Esophagus squamous epithelium (tissue), 5 donors: ENCODE data around the gene RAPH1. TPM values are rescaled to one million over a fixed set of nuclear protein-coding genes. Genes with fewer than 3 reads are reported as not detected.

Source experiments
- DNase-seq: peaks from one replicate; lab custom pipeline; 2025; lab: John Stamatoyannopoulos, UW
- H3K27ac ChIP-seq, 4 donors: fragments of 200-600 bp; sonication (generic); one replicate each; pipeline ENCODE4 v1.5.1; 2016 to 2019; ENCODE audit warnings: mild to moderate bottlenecking in 1 of 4
- H3K27me3 ChIP-seq, 4 donors: fragments of 200-600 bp; sonication (generic); 1 replicate in 3 of 4; 2 replicates in 1 of 4; pipeline versions ENCODE4 v1.5.1 to v1.6.0; 2017 to 2021; ENCODE audit warnings: antibody characterized with exemption in 1 of 4
- H3K36me3 ChIP-seq, 3 donors: fragments of 200-600 bp; sonication (generic); one replicate each; pipeline ENCODE4 v1.5.1; 2016 to 2019
- H3K4me1 ChIP-seq, 3 donors: fragments of 200-600 bp; sonication (generic); one replicate each; pipeline ENCODE4 v1.5.1; 2017 to 2019
- H3K4me3 ChIP-seq, 4 donors: fragments of 200-600 bp; sonication (generic); 1 replicate in 3 of 4; 2 replicates in 1 of 4; pipeline ENCODE4 v1.5.1; 2016 to 2019; ENCODE audit warnings: mild to moderate bottlenecking in 2 of 4, moderate library complexity in 1 of 4
- H3K9me3 ChIP-seq, 3 donors: fragments of 200-600 bp; sonication (generic); one replicate each; pipeline ENCODE4 v1.5.1; 2016 to 2019
- POLR2A ChIP-seq, 4 donors: fragments of 450-650 bp; IDR thresholded peaks; one replicate each; pipeline ENCODE4 v1.6.1; 2017; ENCODE audit warnings: antibody characterized with exemption in 4 of 4, mild to moderate bottlenecking in 4 of 4, moderate library complexity in 3 of 4
- WGBS, 2 donors: methylation state at CpG; one replicate each; pipeline ENCODE4 v1.1.5; 2018; 5-methylcytosine and 5-hydroxymethylcytosine counted together
- intact Hi-C: fragments of 100-400 bp; cut with DNase I; formaldehyde crosslinking; loops from one replicate; pipeline ENCODE4 v1.15.0; 2022
- total RNA-seq, 4 donors: library from RNA; depleted of rRNA; stranded (reverse); fragments of >200 nt; gene quantifications; one replicate each; pipeline ENCODE4 v1.1.0, GENCODE V29; 2016
- TF ChIP-seq, protein P1 (sequence below), 6 experiments: fragments of 450-650 bp in 4 of 6; fragments of 200-600 bp in 2 of 6; sonication (generic) in 2 of 6; IDR thresholded peaks; one replicate each; pipeline ENCODE4 v1.5.1; 2016 to 2019; ENCODE audit warnings: antibody characterized with exemption in 6 of 6, mild to moderate bottlenecking in 4 of 6, moderate library complexity in 4 of 6
- donor health status: DM: yes; HTN: yes; CAD: no.

RAPH1 gene
- total RNA-seq, 4 donors from 2014 or later = 10.6 to 105 (median 26.0) TPM

DNA sequence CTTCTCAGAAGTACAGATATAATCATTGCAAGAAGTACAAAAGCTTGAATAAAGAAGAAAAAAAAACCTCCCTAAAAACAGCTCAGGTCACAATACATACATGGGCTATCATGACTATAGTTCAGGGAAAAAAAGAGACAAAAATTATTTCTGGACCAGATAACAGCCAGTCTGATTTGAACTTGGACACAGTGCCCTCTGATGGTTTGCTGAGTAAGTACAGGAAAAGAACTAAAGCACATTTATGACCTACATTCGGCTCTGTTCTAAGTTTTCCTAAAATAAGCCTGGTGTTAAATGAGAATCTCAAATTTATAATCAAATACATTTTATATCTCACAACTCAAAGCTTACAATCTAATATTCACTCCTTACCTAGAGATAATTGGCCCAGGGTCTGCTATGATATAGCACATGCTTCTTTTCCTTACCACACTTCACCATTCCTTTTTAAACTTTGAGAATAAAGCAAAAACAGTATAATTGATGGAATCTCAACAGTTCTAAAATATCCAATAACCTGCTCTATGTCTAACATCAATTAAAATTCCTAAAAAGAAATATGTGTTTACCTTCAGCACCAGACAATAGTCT lies 81.1 kb downstream of the RAPH1 start:
- no peak overlapping the region for H3K27ac ChIP-seq

DNA sequence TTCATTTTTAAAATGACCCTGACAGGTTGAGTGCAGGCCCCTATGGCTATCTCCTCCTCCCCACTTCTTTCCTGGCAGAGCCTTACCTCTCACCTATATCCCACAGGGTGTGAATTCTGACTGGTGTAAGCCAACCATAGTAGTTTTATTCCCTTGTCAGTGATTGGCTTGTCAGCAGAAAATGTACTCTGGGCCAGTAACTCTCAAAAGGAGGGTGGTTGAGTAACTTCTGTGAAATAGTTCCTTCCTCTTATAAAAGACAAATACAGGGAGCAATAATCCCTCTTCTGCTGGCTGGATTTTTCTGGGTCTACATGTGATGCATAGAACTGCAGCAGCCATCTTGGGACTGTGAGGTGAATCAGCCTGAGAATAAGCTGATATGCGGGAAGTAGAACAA lies 83.4 kb downstream of the RAPH1 start:
- no peaks in the 10 kb centered on the region for H3K9me3 ChIP-seq
- TF ChIP-seq, protein P1, sequence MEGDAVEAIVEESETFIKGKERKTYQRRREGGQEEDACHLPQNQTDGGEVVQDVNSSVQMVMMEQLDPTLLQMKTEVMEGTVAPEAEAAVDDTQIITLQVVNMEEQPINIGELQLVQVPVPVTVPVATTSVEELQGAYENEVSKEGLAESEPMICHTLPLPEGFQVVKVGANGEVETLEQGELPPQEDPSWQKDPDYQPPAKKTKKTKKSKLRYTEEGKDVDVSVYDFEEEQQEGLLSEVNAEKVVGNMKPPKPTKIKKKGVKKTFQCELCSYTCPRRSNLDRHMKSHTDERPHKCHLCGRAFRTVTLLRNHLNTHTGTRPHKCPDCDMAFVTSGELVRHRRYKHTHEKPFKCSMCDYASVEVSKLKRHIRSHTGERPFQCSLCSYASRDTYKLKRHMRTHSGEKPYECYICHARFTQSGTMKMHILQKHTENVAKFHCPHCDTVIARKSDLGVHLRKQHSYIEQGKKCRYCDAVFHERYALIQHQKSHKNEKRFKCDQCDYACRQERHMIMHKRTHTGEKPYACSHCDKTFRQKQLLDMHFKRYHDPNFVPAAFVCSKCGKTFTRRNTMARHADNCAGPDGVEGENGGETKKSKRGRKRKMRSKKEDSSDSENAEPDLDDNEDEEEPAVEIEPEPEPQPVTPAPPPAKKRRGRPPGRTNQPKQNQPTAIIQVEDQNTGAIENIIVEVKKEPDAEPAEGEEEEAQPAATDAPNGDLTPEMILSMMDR (IDR thresholded peaks at IDR 0.05) = no peak
- no peak for TF ChIP-seq POLR2A (IDR thresholded peaks at IDR 0.05)
- H3K27me3 ChIP-seq = no peaks in the 10 kb centered on the region
- no peak overlapping the region for H3K4me3 ChIP-seq
- intact Hi-C loops = no loop called here
- H3K4me1 ChIP-seq = peaks cover 0 to 6% (median 0%) of the 10 kb centered on the region in 3 donors
- 70 to 88% methylated on average over 1 of the region's 1 CpG for WGBS, 2 donors
- no peak for DNase-seq
- H3K36me3 ChIP-seq = peaks cover 0 to 92% (median 7%) of the 10 kb centered on the region in 3 donors
- H3K27ac ChIP-seq = no peak overlapping the region

More for the DNA sequence above, 81.1 kb downstream of the RAPH1 start:
- TF ChIP-seq POLR2A (IDR thresholded peaks at IDR 0.05) = no peak
- TF ChIP-seq, protein P1 (IDR thresholded peaks at IDR 0.05) = peak; percentile 37 to 69 (median 57)
- no peaks in the 10 kb centered on the region for H3K9me3 ChIP-seq
- intact Hi-C loops = no loop called here
- no peaks in the 10 kb centered on the region for H3K27me3 ChIP-seq
- peaks cover 0 to 92% (median 5%) of the 10 kb centered on the region in 3 donors for H3K36me3 ChIP-seq
- H3K4me1 ChIP-seq = peaks cover 0 to 6% (median 0%) of the 10 kb centered on the region in 3 donors
- no peak overlapping the region for H3K4me3 ChIP-seq
- no peak for DNase-seq
- WGBS, 2 donors = 3 to 12% methylated on average over 1 of the region's 1 CpG

DNA sequence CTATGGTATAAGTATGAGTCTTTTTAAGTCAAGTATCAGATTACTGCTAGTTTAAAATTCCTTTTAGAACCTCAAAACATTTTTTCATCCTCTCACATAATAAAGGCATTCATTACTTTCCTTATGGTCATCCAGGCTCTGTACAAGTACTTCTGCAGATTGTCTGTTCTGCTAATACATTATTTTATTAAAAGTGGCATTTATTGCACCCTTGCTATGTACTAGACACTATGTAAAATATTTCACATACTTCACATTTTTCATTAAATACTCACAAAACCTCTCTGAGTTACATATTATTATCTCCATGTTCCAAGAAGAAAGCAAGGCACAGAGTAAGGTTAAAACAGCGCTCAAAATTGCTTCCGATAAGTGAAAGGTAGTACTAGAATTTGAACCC lies 84.1 kb downstream of the RAPH1 start:
- 98 to 100% methylated on average over 2 of the region's 2 CpGs for WGBS, 2 donors
- no peak for DNase-seq

GRCh38 chr2:203450561-203450960 lies 84.5 kb downstream of the RAPH1 start:
- TF ChIP-seq, protein P1 (IDR thresholded peaks at IDR 0.05) = no peak
- no peak for TF ChIP-seq POLR2A (IDR thresholded peaks at IDR 0.05)
- peaks cover 0 to 92% (median 16%) of the 10 kb centered on the region in 3 donors for H3K36me3 ChIP-seq

More for the DNA sequence above, 84.1 kb downstream of the RAPH1 start:
- Histone ChIP-seq H3K4me3 (no peak overlapping the region), H3K27me3 (no peaks in the 10 kb centered on the region), H3K27ac (no peak overlapping the region), H3K4me1 (peaks cover 0 to 6% (median 0%) of the 10 kb centered on the region in 3 donors), H3K9me3 (no peaks in the 10 kb centered on the region), H3K36me3 (peaks cover 0 to 92% (median 13%) of the 10 kb centered on the region in 3 donors)
- intact Hi-C loops = no loop called here
- TF ChIP-seq, protein P1 (IDR thresholded peaks at IDR 0.05) = no peak
- TF ChIP-seq POLR2A (IDR thresholded peaks at IDR 0.05) = no peak

DNA sequence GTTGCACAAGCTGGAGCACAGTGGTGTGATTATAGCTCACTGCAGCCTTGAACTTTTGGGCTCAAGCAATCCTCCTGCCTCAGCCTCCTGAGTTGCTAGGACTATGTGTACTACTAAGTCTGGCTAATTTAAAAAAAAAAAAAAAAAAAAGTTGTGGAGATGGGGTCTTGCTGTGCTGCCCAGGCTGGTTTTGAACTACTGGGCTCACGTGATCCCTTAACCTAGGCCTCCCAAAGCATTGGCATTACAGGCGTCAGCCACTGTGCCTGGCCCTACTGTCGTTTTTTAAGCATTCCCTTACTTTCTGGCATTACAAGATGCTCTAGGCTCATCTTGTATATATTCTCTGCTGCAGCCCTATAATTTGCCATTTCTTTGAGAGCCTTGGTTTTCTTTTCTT lies 88.3 kb downstream of the RAPH1 start:
- Histone ChIP-seq H3K4me1 (peaks cover 0 to 6% (median 0%) of the 10 kb centered on the region in 3 donors), H3K27me3 (no peaks in the 10 kb centered on the region), H3K36me3 (peaks cover 0 to 99% (median 20%) of the 10 kb centered on the region in 3 donors), H3K9me3 (no peaks in the 10 kb centered on the region), H3K4me3 (no peak overlapping the region), H3K27ac (no peak overlapping the region)
- intact Hi-C loops = no loop called here
- WGBS, 2 donors = 90 to 96% methylated on average over 3 of the region's 3 CpGs
- no peak for DNase-seq
- TF ChIP-seq POLR2A (IDR thresholded peaks at IDR 0.05) = no peak
- TF ChIP-seq, protein P1 (IDR thresholded peaks at IDR 0.05) = no peak

More at GRCh38 chr2:203450561-203450960, 84.5 kb downstream of the RAPH1 start:
- DNase-seq = no peak
- intact Hi-C loops = no loop called here
- H3K9me3 ChIP-seq = no peaks in the 10 kb centered on the region
- H3K4me3 ChIP-seq = no peak overlapping the region
- no peaks in the 10 kb centered on the region for H3K27me3 ChIP-seq
- H3K27ac ChIP-seq = no peak overlapping the region
- peaks cover 0 to 6% (median 0%) of the 10 kb centered on the region in 3 donors for H3K4me1 ChIP-seq
- WGBS, 2 donors = 35 to 39% methylated on average over 3 of the region's 3 CpGs
